ENCODE measurements around the gene TPR. TPM values are rescaled to one million over a fixed set of nuclear protein-coding genes. Genes with fewer than 3 reads are reported as not detected.

Gene TPR
- total RNA-seq, 1 donor: 68.8 TPM

DNA sequence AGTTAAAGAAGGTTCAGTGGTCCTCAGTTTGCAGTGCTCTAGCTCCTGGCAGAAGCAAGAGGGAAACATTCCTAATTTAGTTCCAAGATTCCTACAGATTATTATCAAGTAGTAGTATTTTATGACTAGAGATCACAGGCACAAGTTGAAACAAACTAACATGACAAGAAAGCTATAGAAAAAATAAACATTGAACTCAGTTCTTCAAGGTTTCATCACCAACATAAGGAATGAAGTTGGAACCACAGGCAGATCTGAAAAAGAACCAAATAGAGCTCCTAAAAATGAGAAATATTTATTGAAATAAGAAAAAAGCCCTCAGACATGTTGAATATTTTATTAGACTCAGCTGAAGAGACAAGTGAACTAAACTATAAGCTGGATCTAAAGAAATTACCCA lies 45.3 kb upstream of the TPR start:
- no peak for DNase-seq (ENCODE audit: insufficient read length, low spot score, missing footprints)
- Histone ChIP-seq H3K4me1 (ENCODE audit: insufficient read depth, low read length) (no peaks in the 10 kb centered on the region), H4K20me1 (ENCODE audit: insufficient read depth, low read length) (no peaks in the 10 kb centered on the region), H3K36me3 (ENCODE audit: insufficient read depth, low read length) (peaks cover 26% of the 10 kb centered on the region), H3K79me2 (ENCODE audit: insufficient read depth, low read length) (no peaks in the 10 kb centered on the region), H2AFZ (ENCODE audit: low read length) (no peak overlapping the region), H3K27me3 (ENCODE audit: insufficient read depth, low read length) (no peaks in the 10 kb centered on the region), H3K4me2 (ENCODE audit: insufficient read depth, low read length) (no peak overlapping the region), H3K4me3 (ENCODE audit: insufficient read depth, low read length) (no peak overlapping the region), H3K27ac (ENCODE audit: low read depth, low read length) (no peak overlapping the region), H3K9me3 (ENCODE audit: low read depth, low read length) (no peaks in the 10 kb centered on the region)
- TF ChIP-seq, protein P1, sequence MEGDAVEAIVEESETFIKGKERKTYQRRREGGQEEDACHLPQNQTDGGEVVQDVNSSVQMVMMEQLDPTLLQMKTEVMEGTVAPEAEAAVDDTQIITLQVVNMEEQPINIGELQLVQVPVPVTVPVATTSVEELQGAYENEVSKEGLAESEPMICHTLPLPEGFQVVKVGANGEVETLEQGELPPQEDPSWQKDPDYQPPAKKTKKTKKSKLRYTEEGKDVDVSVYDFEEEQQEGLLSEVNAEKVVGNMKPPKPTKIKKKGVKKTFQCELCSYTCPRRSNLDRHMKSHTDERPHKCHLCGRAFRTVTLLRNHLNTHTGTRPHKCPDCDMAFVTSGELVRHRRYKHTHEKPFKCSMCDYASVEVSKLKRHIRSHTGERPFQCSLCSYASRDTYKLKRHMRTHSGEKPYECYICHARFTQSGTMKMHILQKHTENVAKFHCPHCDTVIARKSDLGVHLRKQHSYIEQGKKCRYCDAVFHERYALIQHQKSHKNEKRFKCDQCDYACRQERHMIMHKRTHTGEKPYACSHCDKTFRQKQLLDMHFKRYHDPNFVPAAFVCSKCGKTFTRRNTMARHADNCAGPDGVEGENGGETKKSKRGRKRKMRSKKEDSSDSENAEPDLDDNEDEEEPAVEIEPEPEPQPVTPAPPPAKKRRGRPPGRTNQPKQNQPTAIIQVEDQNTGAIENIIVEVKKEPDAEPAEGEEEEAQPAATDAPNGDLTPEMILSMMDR (IDR thresholded peaks at IDR 0.05; ENCODE audit: extremely low read depth, low read depth, low read length): no peak

- TF ChIP-seq, protein P1 (IDR thresholded peaks at IDR 0.05; ENCODE audit: extremely low read depth, low read depth, low read length): no peak
Observed at GRCh38 chr1:186418503-186418902, 43.5 kb upstream of the TPR start.

DNA sequence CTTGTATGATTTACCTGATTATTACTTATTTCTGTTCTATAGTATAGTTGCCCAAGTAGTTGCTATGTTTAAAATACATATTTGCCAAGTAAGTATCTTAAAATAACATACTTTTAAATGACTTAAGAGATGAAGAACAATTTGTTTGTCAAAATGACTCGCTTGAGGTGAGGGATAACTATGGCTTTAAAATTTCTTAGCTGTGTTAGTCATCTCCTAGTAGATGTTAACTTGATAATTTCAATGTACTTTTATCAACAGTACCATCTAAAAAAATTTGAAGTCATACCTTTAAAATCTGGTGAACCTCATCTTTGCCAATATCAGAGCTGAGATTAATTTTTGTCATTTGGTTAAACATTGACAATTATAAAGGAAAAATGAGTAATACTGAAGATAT lies 38.3 kb upstream of the TPR start:
- H2AFZ ChIP-seq (ENCODE audit: low read length): no peak overlapping the region

More at GRCh38 chr1:186418503-186418902, 43.5 kb upstream of the TPR start:
- H3K4me1 ChIP-seq (ENCODE audit: insufficient read depth, low read length): no peaks in the 10 kb centered on the region
- no peak overlapping the region for H3K4me3 ChIP-seq (ENCODE audit: insufficient read depth, low read length)
- H3K4me2 ChIP-seq (ENCODE audit: insufficient read depth, low read length): no peak overlapping the region
- H3K9me3 ChIP-seq (ENCODE audit: low read depth, low read length): no peaks in the 10 kb centered on the region
- H3K36me3 ChIP-seq (ENCODE audit: insufficient read depth, low read length): peaks cover 26% of the 10 kb centered on the region
- no peaks in the 10 kb centered on the region for H3K79me2 ChIP-seq (ENCODE audit: insufficient read depth, low read length)
- H2AFZ ChIP-seq (ENCODE audit: low read length): no peak overlapping the region
- H3K27ac ChIP-seq (ENCODE audit: low read depth, low read length): no peak overlapping the region
- H3K27me3 ChIP-seq (ENCODE audit: insufficient read depth, low read length): no peaks in the 10 kb centered on the region
- no peak for DNase-seq (ENCODE audit: insufficient read length, low spot score, missing footprints)
- H4K20me1 ChIP-seq (ENCODE audit: insufficient read depth, low read length): no peaks in the 10 kb centered on the region

DNA sequence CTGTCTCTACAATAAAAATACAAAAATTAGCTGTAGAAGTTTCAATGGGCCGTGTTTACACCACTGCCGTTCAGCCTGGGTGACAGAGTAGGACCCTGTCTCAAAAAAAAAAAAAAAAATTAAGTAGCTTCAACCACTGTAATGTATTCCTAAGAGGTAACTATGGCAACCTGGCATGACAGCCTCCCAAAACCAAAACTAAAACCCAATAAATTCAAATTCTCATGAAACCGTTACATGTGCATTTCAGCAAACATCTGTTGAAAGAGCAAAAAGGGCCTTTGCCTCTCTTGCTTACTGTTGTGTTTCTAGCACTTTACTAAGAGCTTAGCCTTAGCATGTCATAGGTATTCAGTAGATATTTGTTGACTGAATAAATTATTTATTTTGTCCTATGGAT lies 34.0 kb upstream of the TPR start:
- Histone ChIP-seq H3K27ac (ENCODE audit: low read depth, low read length) (no peak overlapping the region), H3K36me3 (ENCODE audit: insufficient read depth, low read length) (peaks cover 39% of the 10 kb centered on the region), H2AFZ (ENCODE audit: low read length) (no peak overlapping the region), H3K27me3 (ENCODE audit: insufficient read depth, low read length) (no peaks in the 10 kb centered on the region), H3K9me3 (ENCODE audit: low read depth, low read length) (no peaks in the 10 kb centered on the region), H4K20me1 (ENCODE audit: insufficient read depth, low read length) (no peaks in the 10 kb centered on the region), H3K4me3 (ENCODE audit: insufficient read depth, low read length) (no peak overlapping the region), H3K4me1 (ENCODE audit: insufficient read depth, low read length) (no peaks in the 10 kb centered on the region), H3K79me2 (ENCODE audit: insufficient read depth, low read length) (no peaks in the 10 kb centered on the region), H3K4me2 (ENCODE audit: insufficient read depth, low read length) (no peak overlapping the region)
- TF ChIP-seq, protein P1 (IDR thresholded peaks at IDR 0.05; ENCODE audit: extremely low read depth, low read depth, low read length): no peak
- no peak for DNase-seq (ENCODE audit: insufficient read length, low spot score, missing footprints)

More for the DNA sequence above, 38.3 kb upstream of the TPR start:
- H3K27me3 ChIP-seq (ENCODE audit: insufficient read depth, low read length): no peaks in the 10 kb centered on the region
- peaks cover 18% of the 10 kb centered on the region for H3K36me3 ChIP-seq (ENCODE audit: insufficient read depth, low read length)
- DNase-seq (ENCODE audit: insufficient read length, low spot score, missing footprints): no peak
- no peak overlapping the region for H3K27ac ChIP-seq (ENCODE audit: low read depth, low read length)
- TF ChIP-seq, protein P1 (IDR thresholded peaks at IDR 0.05; ENCODE audit: extremely low read depth, low read depth, low read length): no peak
- H3K4me1 ChIP-seq (ENCODE audit: insufficient read depth, low read length): no peaks in the 10 kb centered on the region
- no peak overlapping the region for H3K4me3 ChIP-seq (ENCODE audit: insufficient read depth, low read length)
- no peaks in the 10 kb centered on the region for H3K9me3 ChIP-seq (ENCODE audit: low read depth, low read length)
- no peaks in the 10 kb centered on the region for H3K79me2 ChIP-seq (ENCODE audit: insufficient read depth, low read length)
- no peaks in the 10 kb centered on the region for H4K20me1 ChIP-seq (ENCODE audit: insufficient read depth, low read length)
- H3K4me2 ChIP-seq (ENCODE audit: insufficient read depth, low read length): no peak overlapping the region
